Adrenal gland (tissue), 5 donors: ENCODE results near the gene TFF3.

Experiments used
- POLR2A ChIP-seq, 2 donors: fragments of 450-650 bp; IDR thresholded peaks; one replicate each; pipeline ENCODE4 v1.6.1; 2017; ENCODE audit warnings: antibody characterized with exemption in 2 of 2, mild to moderate bottlenecking in 2 of 2, moderate library complexity in 1 of 2
- TF ChIP-seq, protein P1 (sequence below), 6 experiments: fragments of 450-650 bp in 4 of 6; fragments of 200-600 bp in 2 of 6; sonication (generic) in 1 of 6; IDR thresholded peaks; 1 replicate in 5 of 6; 2 replicates in 1 of 6; pipeline versions ENCODE4 v1.5.1 to v1.8.0; 2016 to 2021; ENCODE audit warnings: antibody characterized with exemption in 6 of 6, mild to moderate bottlenecking in 2 of 6, moderate library complexity in 1 of 6
- donor health status: DM: no; HTN: no; CAD: no.

GRCh38 chr21:42276076-42276475 lies 39.1 kb downstream of the TFF3 start:
- TF ChIP-seq POLR2A (IDR thresholded peaks at IDR 0.05) = no peak
- TF ChIP-seq, protein P1, sequence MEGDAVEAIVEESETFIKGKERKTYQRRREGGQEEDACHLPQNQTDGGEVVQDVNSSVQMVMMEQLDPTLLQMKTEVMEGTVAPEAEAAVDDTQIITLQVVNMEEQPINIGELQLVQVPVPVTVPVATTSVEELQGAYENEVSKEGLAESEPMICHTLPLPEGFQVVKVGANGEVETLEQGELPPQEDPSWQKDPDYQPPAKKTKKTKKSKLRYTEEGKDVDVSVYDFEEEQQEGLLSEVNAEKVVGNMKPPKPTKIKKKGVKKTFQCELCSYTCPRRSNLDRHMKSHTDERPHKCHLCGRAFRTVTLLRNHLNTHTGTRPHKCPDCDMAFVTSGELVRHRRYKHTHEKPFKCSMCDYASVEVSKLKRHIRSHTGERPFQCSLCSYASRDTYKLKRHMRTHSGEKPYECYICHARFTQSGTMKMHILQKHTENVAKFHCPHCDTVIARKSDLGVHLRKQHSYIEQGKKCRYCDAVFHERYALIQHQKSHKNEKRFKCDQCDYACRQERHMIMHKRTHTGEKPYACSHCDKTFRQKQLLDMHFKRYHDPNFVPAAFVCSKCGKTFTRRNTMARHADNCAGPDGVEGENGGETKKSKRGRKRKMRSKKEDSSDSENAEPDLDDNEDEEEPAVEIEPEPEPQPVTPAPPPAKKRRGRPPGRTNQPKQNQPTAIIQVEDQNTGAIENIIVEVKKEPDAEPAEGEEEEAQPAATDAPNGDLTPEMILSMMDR (IDR thresholded peaks at IDR 0.05) = no peak
